Measurements from ENCODE around the gene NBEA.
A peak's percentile ranks its signal among the peaks of the same experiment; 100 is the strongest.

NBEA gene

GRCh38 chr13:35718084-35718483 lies 776.0 kb downstream of the NBEA start:
- no peak for DNase-seq

- no peak for DNase-seq
Measured at GRCh38 chr13:35720290-35720689, 778.2 kb downstream of the NBEA start.

- DNase-seq: peak; percentile 3
Measured at GRCh38 chr13:35720690-35721554, 778.9 kb downstream of the NBEA start.
